ENCODE data around the gene RMDN2.
"Not testable (repeated sequence)": the region's sequence is repeated elsewhere in the genome, so short reads cannot be mapped to it uniquely, and the experiment has no call there.

Gene RMDN2

GRCh38 chr2:37921781-37922180 is 3.3 kb upstream of the RMDN2 start:
- in situ Hi-C loops (cut with HindIII; ENCODE audit: low sequenced_read_pairs) = no loop called here
- DNase-seq (ENCODE audit: low read depth) = no peak
- no peak for TF ChIP-seq CTCF (IDR thresholded peaks at IDR 0.05; ENCODE audit: low read depth, low read length, missing control alignments)
- H3K4me3 ChIP-seq (ENCODE audit: low read depth, low read length) = no peak overlapping the region

GRCh38 chr2:37923308-37924055 is 1.6 kb upstream of the RMDN2 start:
- H3K4me3 ChIP-seq (ENCODE audit: low read depth, low read length) = no peak overlapping the region
- in situ Hi-C loops (cut with HindIII; ENCODE audit: low sequenced_read_pairs) = no loop called here
- TF ChIP-seq CTCF (IDR thresholded peaks at IDR 0.05; ENCODE audit: low read depth, low read length, missing control alignments) = no peak
- no peak for DNase-seq (ENCODE audit: low read depth)

GRCh38 chr2:37926635-37927034 is 1.5 kb downstream of the RMDN2 start:
- TF ChIP-seq CTCF (IDR thresholded peaks at IDR 0.05; ENCODE audit: low read depth, low read length, missing control alignments) = no peak
- H3K4me3 ChIP-seq (ENCODE audit: low read depth, low read length) = peak overlapping the region; percentile 6
- in situ Hi-C loops (cut with HindIII; ENCODE audit: low sequenced_read_pairs) = no loop called here
- DNase-seq (ENCODE audit: low read depth) = no peak

- in situ Hi-C loops (cut with HindIII; ENCODE audit: low sequenced_read_pairs) = no loop called here
- no peak overlapping the region for H3K4me3 ChIP-seq (ENCODE audit: low read depth, low read length)
- TF ChIP-seq CTCF (IDR thresholded peaks at IDR 0.05; ENCODE audit: low read depth, low read length, missing control alignments) = no peak
- DNase-seq (ENCODE audit: low read depth) = no peak
Measured at GRCh38 chr2:37928377-37928776, 3.3 kb downstream of the RMDN2 start.

- in situ Hi-C loops (cut with HindIII; ENCODE audit: low sequenced_read_pairs); DNase-seq (ENCODE audit: low read depth); H3K4me3 ChIP-seq (ENCODE audit: low read depth, low read length): not testable (repeated sequence)
Measured at GRCh38 chr2:37930392-37930791, 5.3 kb downstream of the RMDN2 start.

- DNase-seq (ENCODE audit: low read depth); in situ Hi-C loops (cut with HindIII; ENCODE audit: low sequenced_read_pairs); H3K4me3 ChIP-seq (ENCODE audit: low read depth, low read length): not testable (repeated sequence)
Measured at GRCh38 chr2:37932873-37933272, 7.8 kb downstream of the RMDN2 start.

GRCh38 chr2:37934591-37935513 is 9.8 kb downstream of the RMDN2 start:
- in situ Hi-C loops (cut with HindIII; ENCODE audit: low sequenced_read_pairs) = no loop called here
- TF ChIP-seq CTCF (IDR thresholded peaks at IDR 0.05; ENCODE audit: low read depth, low read length, missing control alignments) = no peak
- DNase-seq (ENCODE audit: low read depth) = no peak
- H3K4me3 ChIP-seq (ENCODE audit: low read depth, low read length) = no peak overlapping the region

GRCh38 chr2:37937568-37937967 is 12.5 kb downstream of the RMDN2 start:
- DNase-seq (ENCODE audit: low read depth); in situ Hi-C loops (cut with HindIII; ENCODE audit: low sequenced_read_pairs); H3K4me3 ChIP-seq (ENCODE audit: low read depth, low read length): not testable (repeated sequence)

GRCh38 chr2:37941267-37941666 is 16.2 kb downstream of the RMDN2 start:
- in situ Hi-C loops (cut with HindIII; ENCODE audit: low sequenced_read_pairs); DNase-seq (ENCODE audit: low read depth); H3K4me3 ChIP-seq (ENCODE audit: low read depth, low read length): not testable (repeated sequence)

Data from astrocyte of the cerebellum (primary cell).